ENCODE data around the gene ZBTB7C. TPM values are rescaled to one million over a fixed set of nuclear protein-coding genes. Genes with fewer than 3 reads are reported as not detected.

Gene ZBTB7C
- total and polyA plus RNA-seq, 9 of the 15 experiments (the other 6 are each of a cell fraction or from before 2014, with no cell fraction given): not detected

DNA sequence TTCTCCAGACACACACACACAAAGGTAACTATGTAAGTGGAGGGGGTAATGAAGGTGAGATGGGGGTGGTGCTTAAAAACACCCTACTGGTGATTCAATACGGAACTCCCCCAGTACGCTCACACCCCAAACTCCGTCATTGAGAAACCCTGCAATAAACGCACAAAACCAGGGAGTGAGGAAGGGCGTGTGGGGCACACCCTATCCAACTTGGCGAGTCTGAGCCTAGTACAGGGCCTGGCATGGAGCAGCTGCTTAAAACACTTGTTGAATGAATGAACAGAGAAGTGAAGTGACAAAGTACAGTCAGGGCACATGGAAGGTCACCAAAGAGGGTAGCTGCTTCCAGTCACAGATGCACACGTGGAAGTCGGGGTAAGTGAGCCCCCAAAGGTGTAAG is 331.9 kb downstream of the ZBTB7C start:
- in situ Hi-C loops (cut with MboI) (no loop called here), intact Hi-C loops (cut with micrococcal nuclease) (no loop called here)
- FAIRE-seq (no peak), DNase-seq (ENCODE audit: extremely low read depth in 1 of 4, low spot score in 3 of 4) (no peak), ATAC-seq (no peak)
- H4K20me1 ChIP-seq (replicated peaks; ENCODE audit: control insufficient read depth, insufficient read depth, low read length): no peaks in the 10 kb centered on the region; the same call in 1 of the 2 replicates
- TF ChIP-seq RBM25 (IDR thresholded peaks at IDR 0.05; ENCODE audit: low read depth, low read length, severe bottlenecking) (peak; percentile 31), ZNF282 (CRISPR knock-in tag; IDR thresholded peaks at IDR 0.05) (no peak)
- H3K79me2 ChIP-seq (ENCODE audit: control insufficient read depth, insufficient read depth, low read length): no peaks in the 10 kb centered on the region
- no peaks in the 10 kb centered on the region for H3K9me3 ChIP-seq (replicated peaks; ENCODE audit: control insufficient read depth, insufficient read depth, low read depth, low read length)
- H3K36me3 ChIP-seq (ENCODE audit: control insufficient read depth, insufficient read depth, low read length): no peaks in the 10 kb centered on the region
- BruUV-seq (replicated peaks): no TSS peak
- H3K27ac ChIP-seq (ENCODE audit: extremely low read depth, low read depth, low read length): no peak overlapping the region
- no peak overlapping the region for H3K9ac ChIP-seq (ENCODE audit: insufficient read depth in 1 of 2, low read depth in 2 of 2, low read length in 2 of 2)
- no peak overlapping the region for H3K4me2 ChIP-seq (ENCODE audit: insufficient read depth, low read length)
- peaks cover 0 to 28% of the 10 kb centered on the region in 2 experiments; a peak in 3 of 5 replicates for H3K27me3 ChIP-seq (ENCODE audit: control insufficient read depth in 2 of 2, insufficient read depth in 2 of 2, low read length in 2 of 2)
- POLR2A ChIA-PET: no interaction called here
- H2AFZ ChIP-seq (ENCODE audit: low read depth, low read length): no peak overlapping the region
- WGBS (ENCODE audit: insufficient coverage, low coverage, missing lambda C conversion rate): 0% methylated on average over 6 of the region's 8 CpGs
- CTCF ChIA-PET (ENCODE audit: low intra/inter-chr PET ratio): no interaction called here
- H3K9me1 ChIP-seq (ENCODE audit: control insufficient read depth, insufficient read depth, low read length): no peaks in the 10 kb centered on the region
- H3K4me1 ChIP-seq (replicated peaks in 1 of 2; ENCODE audit: control insufficient read depth in 2 of 2, insufficient read depth in 2 of 2, low read length in 2 of 2): no peaks in the 10 kb centered on the region; a peak in 1 of 5 replicates
- H3K4me3 ChIP-seq: no peak overlapping the region

DNA sequence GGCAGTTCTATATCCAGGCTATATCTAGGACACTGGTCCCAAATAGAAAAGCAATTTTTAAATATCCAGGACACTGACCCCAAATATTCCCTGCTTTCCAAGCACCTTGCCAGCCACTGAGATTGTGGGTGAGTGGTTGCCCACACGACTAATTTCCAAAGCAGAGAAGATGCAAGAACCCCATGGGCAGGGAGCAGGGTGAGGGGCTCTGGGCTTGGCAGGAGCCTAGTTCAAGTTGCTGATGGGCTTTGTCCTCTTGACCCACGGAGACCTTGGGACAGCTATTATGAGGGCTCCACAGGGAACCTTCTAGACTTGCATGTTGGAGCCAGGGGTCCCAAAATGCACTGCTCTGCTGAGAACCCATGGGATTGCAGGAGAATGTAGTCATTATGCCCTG is 332.7 kb downstream of the ZBTB7C start:
- WGBS (ENCODE audit: insufficient coverage, low coverage, missing lambda C conversion rate): 0% methylated on average over 1 of the region's 2 CpGs
- Histone ChIP-seq H3K79me2 (ENCODE audit: control insufficient read depth, insufficient read depth, low read length) (no peaks in the 10 kb centered on the region), H3K9me1 (ENCODE audit: control insufficient read depth, insufficient read depth, low read length) (no peaks in the 10 kb centered on the region), H3K4me2 (ENCODE audit: insufficient read depth, low read length) (no peak overlapping the region), H3K36me3 (ENCODE audit: control insufficient read depth, insufficient read depth, low read length) (no peaks in the 10 kb centered on the region), H3K27ac (ENCODE audit: extremely low read depth, low read depth, low read length) (no peak overlapping the region), H4K20me1 (replicated peaks; ENCODE audit: control insufficient read depth, insufficient read depth, low read length) (no peaks in the 10 kb centered on the region; the same call in 1 of the 2 replicates), H3K9ac (ENCODE audit: insufficient read depth in 1 of 2, low read depth in 2 of 2, low read length in 2 of 2) (no peak overlapping the region), H3K9me3 (replicated peaks; ENCODE audit: control insufficient read depth, insufficient read depth, low read depth, low read length) (no peaks in the 10 kb centered on the region), H2AFZ (ENCODE audit: low read depth, low read length) (no peak overlapping the region), H3K4me1 (replicated peaks in 1 of 2; ENCODE audit: control insufficient read depth in 2 of 2, insufficient read depth in 2 of 2, low read length in 2 of 2) (no peaks in the 10 kb centered on the region; a peak in 1 of 5 replicates), H3K27me3 (ENCODE audit: control insufficient read depth in 2 of 2, insufficient read depth in 2 of 2, low read length in 2 of 2) (peaks cover 0 to 29% of the 10 kb centered on the region in 2 experiments; a peak in 3 of 5 replicates), H3K4me3 (no peak overlapping the region)
- ChIA-PET CTCF (ENCODE audit: low intra/inter-chr PET ratio) (no interaction called here), POLR2A (no interaction called here)
- ATAC-seq (no peak), DNase-seq (ENCODE audit: extremely low read depth in 1 of 4, low spot score in 3 of 4) (no peak), FAIRE-seq (no peak)
- in situ Hi-C loops (cut with MboI): no loop called here
- BruUV-seq (replicated peaks): no TSS peak
- intact Hi-C loops (cut with micrococcal nuclease): no loop called here
- TF ChIP-seq CHD2 (IDR thresholded peaks at IDR 0.05; ENCODE audit: low read depth, low read length) (no peak), ZNF780A (CRISPR knock-in tag; IDR thresholded peaks at IDR 0.05) (no peak), HDAC6 (IDR thresholded peaks at IDR 0.05; ENCODE audit: low read depth, low read length) (no peak), KLF1 (tag; IDR thresholded peaks at IDR 0.05) (no peak), PHB (CRISPR knock-in tag; IDR thresholded peaks at IDR 0.05) (no peak), OTX1 (CRISPR knock-in tag; IDR thresholded peaks at IDR 0.05) (no peak), HDAC8 (tag; IDR thresholded peaks at IDR 0.05) (no peak), MTA1 (IDR thresholded peaks at IDR 0.05; ENCODE audit: borderline replicate concordance) (no peak), ZBTB7A (IDR thresholded peaks at IDR 0.05; ENCODE audit: borderline replicate concordance, control insufficient read depth, low read depth, low read length) (no peak), HMGN3 (IDR thresholded peaks at IDR 0.05; ENCODE audit: borderline replicate concordance, extremely low read depth, insufficient read length, low read depth, low read length) (no peak), FOXA3 (CRISPR knock-in tag; conservative IDR thresholded peaks at IDR 0.05 in 1 of 2, IDR thresholded peaks at IDR 0.05 in 1 of 2) (no peak)
- TF ChIP-seq, protein P1, sequence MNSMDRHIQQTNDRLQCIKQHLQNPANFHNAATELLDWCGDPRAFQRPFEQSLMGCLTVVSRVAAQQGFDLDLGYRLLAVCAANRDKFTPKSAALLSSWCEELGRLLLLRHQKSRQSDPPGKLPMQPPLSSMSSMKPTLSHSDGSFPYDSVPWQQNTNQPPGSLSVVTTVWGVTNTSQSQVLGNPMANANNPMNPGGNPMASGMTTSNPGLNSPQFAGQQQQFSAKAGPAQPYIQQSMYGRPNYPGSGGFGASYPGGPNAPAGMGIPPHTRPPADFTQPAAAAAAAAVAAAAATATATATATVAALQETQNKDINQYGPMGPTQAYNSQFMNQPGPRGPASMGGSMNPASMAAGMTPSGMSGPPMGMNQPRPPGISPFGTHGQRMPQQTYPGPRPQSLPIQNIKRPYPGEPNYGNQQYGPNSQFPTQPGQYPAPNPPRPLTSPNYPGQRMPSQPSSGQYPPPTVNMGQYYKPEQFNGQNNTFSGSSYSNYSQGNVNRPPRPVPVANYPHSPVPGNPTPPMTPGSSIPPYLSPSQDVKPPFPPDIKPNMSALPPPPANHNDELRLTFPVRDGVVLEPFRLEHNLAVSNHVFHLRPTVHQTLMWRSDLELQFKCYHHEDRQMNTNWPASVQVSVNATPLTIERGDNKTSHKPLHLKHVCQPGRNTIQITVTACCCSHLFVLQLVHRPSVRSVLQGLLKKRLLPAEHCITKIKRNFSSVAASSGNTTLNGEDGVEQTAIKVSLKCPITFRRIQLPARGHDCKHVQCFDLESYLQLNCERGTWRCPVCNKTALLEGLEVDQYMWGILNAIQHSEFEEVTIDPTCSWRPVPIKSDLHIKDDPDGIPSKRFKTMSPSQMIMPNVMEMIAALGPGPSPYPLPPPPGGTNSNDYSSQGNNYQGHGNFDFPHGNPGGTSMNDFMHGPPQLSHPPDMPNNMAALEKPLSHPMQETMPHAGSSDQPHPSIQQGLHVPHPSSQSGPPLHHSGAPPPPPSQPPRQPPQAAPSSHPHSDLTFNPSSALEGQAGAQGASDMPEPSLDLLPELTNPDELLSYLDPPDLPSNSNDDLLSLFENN (IDR thresholded peaks at IDR 0.05; ENCODE audit: low read depth in 2 of 2, low read length in 2 of 2): no peak

Measured in K562 (cell line).